SJSA1 (cell line): ENCODE measurements around the gene DUSP16. TPM values are rescaled to one million over a fixed set of nuclear protein-coding genes. Genes with fewer than 3 reads are reported as not detected.
"Not testable (repeated sequence)": the region's sequence is repeated elsewhere in the genome, so short reads cannot be mapped to it uniquely, and the experiment has no call there.

ENCODE experiments used
- DNase-seq, 2 experiments: peaks; one replicate each; pipeline ENCODE4 v3.0.0-alpha.2; 2015 to 2020; ENCODE audit warnings: low spot score in 2 of 2, low read depth in 1 of 2
- H3K27ac ChIP-seq: fragments of 250-450 bp; sonication (Bioruptor Pico); 2 replicates; pipeline ENCODE4 v1.5.1; 2020; ENCODE audit warnings: mild to moderate bottlenecking, moderate library complexity
- H3K27me3 ChIP-seq: fragments of 250-450 bp; sonication (Bioruptor Pico); replicated peaks from 2 replicates; pipeline ENCODE4 v1.5.1; 2020; ENCODE audit warnings: mild to moderate bottlenecking, moderate library complexity
- H3K36me3 ChIP-seq: fragments of 250-450 bp; sonication (Bioruptor Pico); 2 replicates; pipeline ENCODE4 v1.5.1; 2020; ENCODE audit warnings: mild to moderate bottlenecking
- H3K4me1 ChIP-seq: fragments of 250-450 bp; sonication (Bioruptor Pico); replicated peaks from 2 replicates; pipeline ENCODE4 v1.6.1; 2021; ENCODE audit warnings: mild to moderate bottlenecking
- H3K4me3 ChIP-seq: fragments of 250-450 bp; sonication (Bioruptor Pico); 2 replicates; pipeline ENCODE4 v1.5.1; 2020; ENCODE audit warnings: mild to moderate bottlenecking
- H3K9me3 ChIP-seq: fragments of 250-450 bp; sonication (Bioruptor Pico); replicated peaks from 2 replicates; pipeline ENCODE4 v1.5.1; 2020; ENCODE audit warnings: mild to moderate bottlenecking
- total RNA-seq: library from RNA; depleted of rRNA; stranded (reverse); fragments of >200 nt; shearing (Covaris generic); gene quantifications from 2 replicates; pipeline ENCODE4 v1.2.3, GENCODE V29; 2014

The DUSP16 gene
- total RNA-seq, 1 experiment from 2014 or later = 12.3 TPM

- H3K27me3 ChIP-seq = no peaks in the 10 kb centered on the region
- H3K27ac ChIP-seq = no peak overlapping the region
These were observed 29.3 kb downstream of the DUSP16 start for GRCh38 chr12:12533238-12533829.

GRCh38 chr12:12531194-12531593, 31.5 kb downstream of the DUSP16 start:
- Histone ChIP-seq H3K4me3 (no peak overlapping the region), H3K4me1 (no peaks in the 10 kb centered on the region), H3K27ac (no peak overlapping the region), H3K36me3 (no peaks in the 10 kb centered on the region), H3K27me3 (no peaks in the 10 kb centered on the region), H3K9me3 (no peaks in the 10 kb centered on the region)
- DNase-seq = no peak

More at GRCh38 chr12:12533238-12533829, 29.3 kb downstream of the DUSP16 start:
- no peak overlapping the region for H3K4me3 ChIP-seq
- no peaks in the 10 kb centered on the region for H3K9me3 ChIP-seq
- H3K4me1 ChIP-seq = no peaks in the 10 kb centered on the region
- DNase-seq = no peak
- no peaks in the 10 kb centered on the region for H3K36me3 ChIP-seq

- no peak overlapping the region for H3K4me3 ChIP-seq
These were observed 32.8 kb downstream of the DUSP16 start for GRCh38 chr12:12529783-12530421.

GRCh38 chr12:12528361-12529270, 34.0 kb downstream of the DUSP16 start:
- Histone ChIP-seq H3K4me1 (no peaks in the 10 kb centered on the region), H3K27me3 (no peaks in the 10 kb centered on the region), H3K9me3 (no peaks in the 10 kb centered on the region), H3K4me3 (no peak overlapping the region), H3K27ac (no peak overlapping the region), H3K36me3 (no peaks in the 10 kb centered on the region)
- no peak for DNase-seq

More at GRCh38 chr12:12529783-12530421, 32.8 kb downstream of the DUSP16 start:
- no peaks in the 10 kb centered on the region for H3K4me1 ChIP-seq
- no peaks in the 10 kb centered on the region for H3K9me3 ChIP-seq
- no peak overlapping the region for H3K27ac ChIP-seq
- no peaks in the 10 kb centered on the region for H3K27me3 ChIP-seq
- no peak for DNase-seq
- H3K36me3 ChIP-seq = no peaks in the 10 kb centered on the region

GRCh38 chr12:12527820-12528296, 34.8 kb downstream of the DUSP16 start:
- no peaks in the 10 kb centered on the region for H3K36me3 ChIP-seq
- no peak for DNase-seq
- H3K9me3 ChIP-seq = no peaks in the 10 kb centered on the region
- no peak overlapping the region for H3K4me3 ChIP-seq
- no peaks in the 10 kb centered on the region for H3K27me3 ChIP-seq
- no peaks in the 10 kb centered on the region for H3K4me1 ChIP-seq
- no peak overlapping the region for H3K27ac ChIP-seq

GRCh38 chr12:12524128-12524527, 38.5 kb downstream of the DUSP16 start:
- H3K36me3 ChIP-seq = peaks cover 6% of the 10 kb centered on the region; the same call in 1 of the 2 replicates
- H3K27ac ChIP-seq = no peak overlapping the region
- no peaks in the 10 kb centered on the region for H3K27me3 ChIP-seq
- H3K4me3 ChIP-seq = no peak overlapping the region
- no peaks in the 10 kb centered on the region for H3K4me1 ChIP-seq
- no peaks in the 10 kb centered on the region for H3K9me3 ChIP-seq
- no peak for DNase-seq

GRCh38 chr12:12523229-12523628, 39.4 kb downstream of the DUSP16 start:
- H3K4me1 ChIP-seq = no peaks in the 10 kb centered on the region
- no peak for DNase-seq
- no peak overlapping the region for H3K27ac ChIP-seq

GRCh38 chr12:12522657-12523056, 40.0 kb downstream of the DUSP16 start:
- not testable (repeated sequence) for H3K27me3 ChIP-seq, H3K27ac ChIP-seq, H3K9me3 ChIP-seq, H3K4me3 ChIP-seq, DNase-seq, H3K4me1 ChIP-seq
- H3K36me3 ChIP-seq = peaks cover 13% of the 10 kb centered on the region; the same call in 1 of the 2 replicates

More at GRCh38 chr12:12523229-12523628, 39.4 kb downstream of the DUSP16 start:
- Histone ChIP-seq H3K9me3 (no peaks in the 10 kb centered on the region), H3K36me3 (peaks cover 13% of the 10 kb centered on the region; the same call in 1 of the 2 replicates), H3K4me3 (no peak overlapping the region), H3K27me3 (no peaks in the 10 kb centered on the region)

GRCh38 chr12:12521888-12522287, 40.8 kb downstream of the DUSP16 start:
- Histone ChIP-seq H3K4me1 (no peaks in the 10 kb centered on the region), H3K9me3 (no peaks in the 10 kb centered on the region), H3K27me3 (no peaks in the 10 kb centered on the region), H3K27ac (no peak overlapping the region), H3K4me3 (no peak overlapping the region), H3K36me3 (peaks cover 14% of the 10 kb centered on the region; the same call in 1 of the 2 replicates)
- no peak for DNase-seq

- Histone ChIP-seq H3K36me3 (peaks cover 17% of the 10 kb centered on the region; the same call in 1 of the 2 replicates), H3K9me3 (no peaks in the 10 kb centered on the region), H3K27ac (no peak overlapping the region), H3K4me1 (no peaks in the 10 kb centered on the region), H3K27me3 (no peaks in the 10 kb centered on the region), H3K4me3 (no peak overlapping the region)
- DNase-seq = no peak
These were observed 41.6 kb downstream of the DUSP16 start for GRCh38 chr12:12521044-12521485.

- H3K4me3 ChIP-seq = no peak overlapping the region
- no peaks in the 10 kb centered on the region for H3K27me3 ChIP-seq
- H3K36me3 ChIP-seq = peaks cover 17% of the 10 kb centered on the region; the same call in 1 of the 2 replicates
- DNase-seq = no peak
- no peaks in the 10 kb centered on the region for H3K4me1 ChIP-seq
- no peaks in the 10 kb centered on the region for H3K9me3 ChIP-seq
- H3K27ac ChIP-seq = no peak overlapping the region
These were observed 42.4 kb downstream of the DUSP16 start for GRCh38 chr12:12520273-12520672.

- Histone ChIP-seq H3K27me3 (no peaks in the 10 kb centered on the region), H3K4me1 (no peaks in the 10 kb centered on the region), H3K27ac (no peak overlapping the region), H3K36me3 (peaks cover 17% of the 10 kb centered on the region; the same call in 1 of the 2 replicates), H3K9me3 (no peaks in the 10 kb centered on the region), H3K4me3 (no peak overlapping the region)
- DNase-seq = no peak
These were observed 43.2 kb downstream of the DUSP16 start for GRCh38 chr12:12519354-12519998.

- no peak overlapping the region for H3K4me3 ChIP-seq
- H3K27me3 ChIP-seq = no peaks in the 10 kb centered on the region
- H3K9me3 ChIP-seq = no peaks in the 10 kb centered on the region
- no peak overlapping the region for H3K27ac ChIP-seq
- no peaks in the 10 kb centered on the region for H3K4me1 ChIP-seq
- no peak for DNase-seq
- peaks cover 17% of the 10 kb centered on the region; the same call in 1 of the 2 replicates for H3K36me3 ChIP-seq
These were observed 43.7 kb downstream of the DUSP16 start for GRCh38 chr12:12518919-12519318.
